ENCODE data around the gene ADORA2A. TPM values are rescaled to one million over a fixed set of nuclear protein-coding genes. Genes with fewer than 3 reads are reported as not detected.

The ADORA2A gene
- total and polyA plus RNA-seq, 4 donors: 5.5 to 54.9 (median 22.8) TPM

DNA sequence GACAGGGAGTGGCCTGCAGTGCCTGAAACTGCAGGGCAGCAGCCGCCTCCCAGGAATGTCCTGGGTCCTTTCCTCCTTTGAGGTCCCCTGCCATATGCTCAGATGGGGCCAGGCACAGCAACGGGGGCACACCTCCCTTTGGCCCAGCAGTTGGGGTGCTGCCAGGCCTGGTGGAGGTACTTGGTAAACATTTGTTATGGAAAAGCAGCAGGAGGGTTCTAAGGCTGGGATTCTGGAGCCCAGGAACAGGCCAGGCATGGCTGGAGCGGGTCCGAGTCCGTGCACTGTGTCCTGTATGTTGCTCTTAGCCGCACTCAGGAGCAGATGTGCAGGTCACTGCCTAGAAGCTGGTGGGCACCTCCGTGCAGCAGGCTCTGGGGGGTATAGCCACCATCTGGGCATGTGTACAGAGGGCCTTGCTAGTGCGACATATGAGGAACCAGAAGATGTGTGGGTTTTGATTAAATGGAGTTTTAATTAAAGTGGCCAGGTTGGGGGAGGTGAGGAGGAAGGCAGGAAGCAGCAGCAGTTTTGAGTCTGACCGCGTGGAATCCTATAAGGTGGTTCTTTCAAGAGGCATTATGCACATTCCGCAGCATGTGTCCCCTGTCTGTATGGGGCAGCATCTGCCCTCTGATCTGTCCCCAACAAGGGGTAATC is 1.5 kb downstream of the ADORA2A start:
- Histone ChIP-seq H3K27me3 (ENCODE audit: control insufficient read depth in 3 of 3, insufficient read depth in 3 of 3, low read length in 2 of 3) (peaks cover 0 to 15% (median 0%) of the 10 kb centered on the region in 3 donors), H3K4me1 (ENCODE audit: control insufficient read depth in 5 of 5, insufficient read depth in 5 of 5, low read length in 5 of 5) (peaks cover 0 to 33% (median 28%) of the 10 kb centered on the region in 5 donors), H3K9me3 (ENCODE audit: control insufficient read depth in 4 of 4, insufficient read depth in 3 of 4, low read length in 3 of 4) (no peaks in the 10 kb centered on the region), H3K4me3 (no peak overlapping the region), H3K9ac (ENCODE audit: insufficient read depth in 1 of 2, low read length in 2 of 2) (no peak overlapping the region), H3K27ac (ENCODE audit: low read depth in 1 of 2, low read length in 1 of 2) (peak overlapping the region in 1 of 2 donors; percentile 18), H3K36me3 (ENCODE audit: control insufficient read depth in 4 of 4, insufficient read depth in 4 of 4, low read length in 4 of 4) (peaks cover 0 to 3% (median 0%) of the 10 kb centered on the region in 4 donors)
- 53 to 55% methylated on average over 11 of the region's 11 CpGs for WGBS, 2 donors
- DNase-seq (no peak), ATAC-seq (ENCODE audit: insufficient read depth, low FRiP score) (no peak)
- TF ChIP-seq, protein P1, sequence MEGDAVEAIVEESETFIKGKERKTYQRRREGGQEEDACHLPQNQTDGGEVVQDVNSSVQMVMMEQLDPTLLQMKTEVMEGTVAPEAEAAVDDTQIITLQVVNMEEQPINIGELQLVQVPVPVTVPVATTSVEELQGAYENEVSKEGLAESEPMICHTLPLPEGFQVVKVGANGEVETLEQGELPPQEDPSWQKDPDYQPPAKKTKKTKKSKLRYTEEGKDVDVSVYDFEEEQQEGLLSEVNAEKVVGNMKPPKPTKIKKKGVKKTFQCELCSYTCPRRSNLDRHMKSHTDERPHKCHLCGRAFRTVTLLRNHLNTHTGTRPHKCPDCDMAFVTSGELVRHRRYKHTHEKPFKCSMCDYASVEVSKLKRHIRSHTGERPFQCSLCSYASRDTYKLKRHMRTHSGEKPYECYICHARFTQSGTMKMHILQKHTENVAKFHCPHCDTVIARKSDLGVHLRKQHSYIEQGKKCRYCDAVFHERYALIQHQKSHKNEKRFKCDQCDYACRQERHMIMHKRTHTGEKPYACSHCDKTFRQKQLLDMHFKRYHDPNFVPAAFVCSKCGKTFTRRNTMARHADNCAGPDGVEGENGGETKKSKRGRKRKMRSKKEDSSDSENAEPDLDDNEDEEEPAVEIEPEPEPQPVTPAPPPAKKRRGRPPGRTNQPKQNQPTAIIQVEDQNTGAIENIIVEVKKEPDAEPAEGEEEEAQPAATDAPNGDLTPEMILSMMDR (IDR thresholded peaks at IDR 0.05; ENCODE audit: control extremely low read depth, extremely low read depth): no peak

DNA sequence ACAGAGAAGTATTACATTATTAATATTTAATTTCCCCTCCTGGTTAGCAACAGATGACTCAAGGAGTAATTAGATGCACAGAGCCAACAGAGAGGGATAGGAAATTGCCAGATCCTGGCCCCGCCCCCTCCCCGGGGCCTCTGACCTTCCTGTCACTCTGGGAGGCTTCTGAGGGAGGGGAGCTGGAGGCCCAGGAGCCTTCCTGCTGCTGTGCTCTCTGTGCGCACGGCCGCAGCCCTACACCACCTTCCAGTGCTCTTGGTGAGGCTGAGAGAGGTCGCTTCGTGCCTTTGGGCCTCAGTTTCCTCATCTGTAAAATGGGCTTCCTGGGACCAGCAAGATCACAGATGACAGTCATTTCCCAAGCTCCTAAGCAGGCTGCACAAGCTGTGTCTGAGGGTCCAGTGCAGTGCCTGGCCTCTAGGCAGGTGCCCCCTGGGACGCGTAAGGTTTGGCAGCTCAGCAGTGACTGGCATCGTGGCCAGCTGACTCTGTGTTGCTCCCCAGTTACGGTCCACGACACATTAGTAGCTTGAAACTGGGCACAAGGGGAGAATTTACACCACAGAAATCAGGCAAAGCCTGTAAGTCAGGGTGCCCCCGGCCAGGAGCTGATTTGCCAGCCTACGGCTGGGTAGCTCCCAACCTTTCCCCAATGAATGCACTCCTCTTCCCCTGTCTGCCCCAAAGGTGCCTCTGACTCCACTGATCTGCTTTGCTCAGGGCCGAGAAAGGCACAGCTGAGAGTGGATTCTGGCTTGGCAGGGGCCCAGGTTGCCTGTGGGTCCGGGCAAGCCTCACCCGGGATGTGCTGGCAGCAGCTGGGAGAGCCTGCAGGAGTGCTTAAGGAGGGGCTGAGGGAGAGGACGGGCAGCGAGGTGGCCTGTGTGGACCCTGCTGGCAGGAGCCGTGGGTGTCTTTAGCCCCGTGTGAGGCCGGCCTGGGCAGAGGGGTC is 2.3 kb downstream of the ADORA2A start:
- WGBS, 2 donors: 68 to 70% methylated on average over 22 of the region's 22 CpGs
- DNase-seq (peak in 1 of 3 donors; percentile 47), ATAC-seq (ENCODE audit: insufficient read depth, low FRiP score) (no peak)
- no peaks in the 10 kb centered on the region for H3K9me3 ChIP-seq (ENCODE audit: control insufficient read depth in 4 of 4, insufficient read depth in 3 of 4, low read length in 3 of 4)
- H3K4me3 ChIP-seq: no peak overlapping the region
- H3K4me1 ChIP-seq (ENCODE audit: control insufficient read depth in 5 of 5, insufficient read depth in 5 of 5, low read length in 5 of 5): peaks cover 0 to 40% (median 36%) of the 10 kb centered on the region in 5 donors
- H3K27me3 ChIP-seq (ENCODE audit: control insufficient read depth in 3 of 3, insufficient read depth in 3 of 3, low read length in 2 of 3): peaks cover 0 to 13% (median 0%) of the 10 kb centered on the region in 3 donors
- peaks cover 0 to 3% (median 0%) of the 10 kb centered on the region in 4 donors for H3K36me3 ChIP-seq (ENCODE audit: control insufficient read depth in 4 of 4, insufficient read depth in 4 of 4, low read length in 4 of 4)
- TF ChIP-seq, protein P1 (IDR thresholded peaks at IDR 0.05; ENCODE audit: control extremely low read depth, extremely low read depth): no peak
- H3K27ac ChIP-seq (ENCODE audit: low read depth in 1 of 2, low read length in 1 of 2): peak overlapping the region in 1 of 2 donors; percentile 30
- no peak overlapping the region for H3K9ac ChIP-seq (ENCODE audit: insufficient read depth in 1 of 2, low read length in 2 of 2)

DNA sequence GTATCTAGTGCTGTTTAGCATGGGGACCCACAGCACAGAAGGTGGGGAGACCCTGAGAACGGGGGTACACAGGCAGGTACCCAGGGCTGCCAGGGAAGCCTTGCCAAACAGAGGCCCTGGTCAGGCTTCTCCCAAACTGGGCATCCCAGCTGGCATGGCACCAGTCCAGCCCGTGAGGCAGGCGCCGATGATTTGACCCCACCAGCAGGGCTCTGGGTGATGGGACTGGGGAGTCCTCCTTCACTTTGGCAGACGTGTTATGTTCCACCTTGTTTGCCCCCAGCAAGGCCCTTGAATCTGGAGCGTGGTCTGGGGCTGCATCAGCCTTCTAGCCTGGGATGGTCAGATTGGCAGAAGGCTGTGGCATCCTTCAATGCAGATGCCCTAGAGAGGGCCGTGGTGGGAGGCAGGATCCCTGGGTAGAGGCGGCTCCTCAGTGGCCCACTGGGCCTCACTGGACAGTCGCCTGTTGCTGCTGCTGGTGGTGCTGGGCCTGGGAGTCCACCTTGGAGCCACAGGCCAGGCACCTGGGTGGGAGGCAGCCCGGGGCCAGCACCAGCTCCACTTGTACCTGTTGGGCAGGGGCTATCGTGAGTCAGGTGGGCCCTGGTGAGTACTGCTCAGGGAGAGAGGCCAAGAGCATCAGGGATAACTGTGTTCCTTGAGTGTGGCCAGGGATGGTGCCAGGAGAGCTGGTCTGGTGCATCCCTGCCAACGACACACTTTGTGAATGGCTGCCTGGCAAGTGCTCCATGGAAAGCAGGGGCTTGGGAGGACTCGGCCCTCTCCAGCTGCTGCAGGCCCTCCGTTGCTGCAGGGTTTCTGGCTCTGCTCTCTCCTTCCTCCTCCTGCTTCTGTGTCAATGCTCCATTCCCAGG is 3.3 kb downstream of the ADORA2A start:
- TF ChIP-seq, protein P1 (IDR thresholded peaks at IDR 0.05; ENCODE audit: control extremely low read depth, extremely low read depth): no peak
- no peak overlapping the region for H3K27ac ChIP-seq (ENCODE audit: low read depth in 1 of 2, low read length in 1 of 2)
- H3K4me3 ChIP-seq: no peak overlapping the region
- H3K27me3 ChIP-seq (ENCODE audit: control insufficient read depth in 3 of 3, insufficient read depth in 3 of 3, low read length in 2 of 3): peaks cover 0 to 8% (median 0%) of the 10 kb centered on the region in 3 donors
- no peak overlapping the region for H3K9ac ChIP-seq (ENCODE audit: insufficient read depth in 1 of 2, low read length in 2 of 2)
- H3K9me3 ChIP-seq (ENCODE audit: control insufficient read depth in 4 of 4, insufficient read depth in 3 of 4, low read length in 3 of 4): no peaks in the 10 kb centered on the region
- H3K36me3 ChIP-seq (ENCODE audit: control insufficient read depth in 4 of 4, insufficient read depth in 4 of 4, low read length in 4 of 4): peaks cover 0 to 3% (median 0%) of the 10 kb centered on the region in 4 donors
- WGBS, 2 donors: 89% methylated on average over 14 of the region's 14 CpGs
- no peak for ATAC-seq (ENCODE audit: insufficient read depth, low FRiP score)
- DNase-seq: no peak
- H3K4me1 ChIP-seq (ENCODE audit: control insufficient read depth in 5 of 5, insufficient read depth in 5 of 5, low read length in 5 of 5): peaks cover 0 to 46% (median 40%) of the 10 kb centered on the region in 5 donors
